Measurements from ENCODE around the gene CXCL9. TPM values are rescaled to one million over a fixed set of nuclear protein-coding genes. Genes with fewer than 3 reads are reported as not detected.

CXCL9 gene
- total and polyA plus RNA-seq, 4 donors: 0.22 to 2.3 (median 1.3) TPM

DNA sequence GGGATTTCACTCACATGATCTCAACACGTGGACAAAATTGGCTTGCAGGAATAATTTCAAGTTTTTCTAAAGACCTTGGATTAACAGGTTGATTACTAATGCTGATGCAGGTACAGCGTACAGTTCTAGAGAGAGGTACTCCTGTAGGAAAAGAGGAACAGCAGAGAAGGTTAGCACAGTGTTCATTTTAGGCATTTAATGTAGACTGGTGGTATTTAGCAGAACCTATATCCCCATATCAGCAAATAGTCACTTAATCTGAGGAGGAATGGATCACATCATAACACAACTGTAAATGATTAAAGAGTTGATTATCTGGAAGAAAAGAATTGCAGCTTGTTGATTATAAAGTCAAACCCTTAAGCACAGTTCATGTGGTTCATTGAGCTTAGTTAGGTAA, 15.4 kb upstream of the CXCL9 start:
- 89% methylated on average over 2 of the region's 2 CpGs for WGBS
- Histone ChIP-seq H3K4me1 (ENCODE audit: control insufficient read depth in 4 of 4, insufficient read depth in 4 of 4, low read length in 3 of 4) (peaks cover 0 to 5% (median 2%) of the 10 kb centered on the region in 4 donors), H3K9ac (ENCODE audit: low read depth in 1 of 2, low read length in 2 of 2) (no peak overlapping the region), H3K36me3 (ENCODE audit: control insufficient read depth in 4 of 4, insufficient read depth in 3 of 4, low read depth in 1 of 4, low read length in 3 of 4) (no peaks in the 10 kb centered on the region), H3K27ac (ENCODE audit: low read depth in 1 of 2, low read length in 2 of 2) (no peak overlapping the region), H3K27me3 (ENCODE audit: control insufficient read depth in 4 of 4, insufficient read depth in 4 of 4, low read length in 3 of 4) (no peaks in the 10 kb centered on the region), H3K4me3 (ENCODE audit: low read depth in 1 of 3, low read length in 3 of 3) (no peak overlapping the region), H3K9me3 (ENCODE audit: control insufficient read depth in 4 of 4, low read length in 3 of 4) (no peaks in the 10 kb centered on the region)
- DNase-seq (ENCODE audit: low spot score): no peak
- TF ChIP-seq FOXA2 (IDR thresholded peaks at IDR 0.05) (no peak), FOXA1 (IDR thresholded peaks at IDR 0.05) (no peak)

DNA sequence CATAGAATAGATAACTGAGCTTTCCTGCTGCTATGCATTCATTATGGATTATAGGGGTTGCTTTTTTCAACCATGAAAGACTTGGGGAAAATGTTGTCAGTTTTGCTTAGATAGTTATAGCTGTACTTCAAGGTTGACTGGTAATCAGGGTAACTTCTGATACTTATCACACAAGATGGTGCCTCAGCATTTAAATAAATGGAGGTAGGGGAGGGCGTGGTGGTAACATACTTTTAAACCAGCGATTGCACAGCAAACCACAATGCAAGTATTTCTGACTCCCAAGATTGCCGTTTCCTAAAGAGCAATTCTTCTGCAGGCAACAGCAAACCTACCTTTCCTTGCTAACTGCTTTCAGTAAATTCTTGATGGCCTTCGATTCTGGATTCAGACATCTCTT, 14.7 kb upstream of the CXCL9 start:
- Histone ChIP-seq H3K9ac (ENCODE audit: low read depth in 1 of 2, low read length in 2 of 2) (no peak overlapping the region), H3K4me3 (ENCODE audit: low read depth in 1 of 3, low read length in 3 of 3) (no peak overlapping the region), H3K27me3 (ENCODE audit: control insufficient read depth in 4 of 4, insufficient read depth in 4 of 4, low read length in 3 of 4) (no peaks in the 10 kb centered on the region), H3K36me3 (ENCODE audit: control insufficient read depth in 4 of 4, insufficient read depth in 3 of 4, low read depth in 1 of 4, low read length in 3 of 4) (no peaks in the 10 kb centered on the region), H3K9me3 (ENCODE audit: control insufficient read depth in 4 of 4, low read length in 3 of 4) (no peaks in the 10 kb centered on the region), H3K4me1 (ENCODE audit: control insufficient read depth in 4 of 4, insufficient read depth in 4 of 4, low read length in 3 of 4) (peaks cover 0 to 5% (median 2%) of the 10 kb centered on the region in 4 donors), H3K27ac (ENCODE audit: low read depth in 1 of 2, low read length in 2 of 2) (no peak overlapping the region)
- DNase-seq (ENCODE audit: low spot score): no peak
- TF ChIP-seq GABPA (IDR thresholded peaks at IDR 0.05 in 1 of 2, conservative IDR thresholded peaks at IDR 0.05 in 1 of 2) (no peak), TAF1 (conservative IDR thresholded peaks at IDR 0.05) (no peak), HNF4G (IDR thresholded peaks at IDR 0.05) (no peak), FOXA2 (IDR thresholded peaks at IDR 0.05) (no peak), RAD21 (IDR thresholded peaks at IDR 0.05) (no peak), YY1 (IDR thresholded peaks at IDR 0.05) (no peak), SP1 (IDR thresholded peaks at IDR 0.05) (no peak), FOXA1 (IDR thresholded peaks at IDR 0.05) (no peak), RXRA (IDR thresholded peaks at IDR 0.05) (no peak)
- TF ChIP-seq, protein P1, sequence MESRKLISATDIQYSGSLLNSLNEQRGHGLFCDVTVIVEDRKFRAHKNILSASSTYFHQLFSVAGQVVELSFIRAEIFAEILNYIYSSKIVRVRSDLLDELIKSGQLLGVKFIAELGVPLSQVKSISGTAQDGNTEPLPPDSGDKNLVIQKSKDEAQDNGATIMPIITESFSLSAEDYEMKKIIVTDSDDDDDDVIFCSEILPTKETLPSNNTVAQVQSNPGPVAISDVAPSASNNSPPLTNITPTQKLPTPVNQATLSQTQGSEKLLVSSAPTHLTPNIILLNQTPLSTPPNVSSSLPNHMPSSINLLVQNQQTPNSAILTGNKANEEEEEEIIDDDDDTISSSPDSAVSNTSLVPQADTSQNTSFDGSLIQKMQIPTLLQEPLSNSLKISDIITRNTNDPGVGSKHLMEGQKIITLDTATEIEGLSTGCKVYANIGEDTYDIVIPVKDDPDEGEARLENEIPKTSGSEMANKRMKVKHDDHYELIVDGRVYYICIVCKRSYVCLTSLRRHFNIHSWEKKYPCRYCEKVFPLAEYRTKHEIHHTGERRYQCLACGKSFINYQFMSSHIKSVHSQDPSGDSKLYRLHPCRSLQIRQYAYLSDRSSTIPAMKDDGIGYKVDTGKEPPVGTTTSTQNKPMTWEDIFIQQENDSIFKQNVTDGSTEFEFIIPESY (IDR thresholded peaks at IDR 0.05): no peak
- TF ChIP-seq, protein P2, sequence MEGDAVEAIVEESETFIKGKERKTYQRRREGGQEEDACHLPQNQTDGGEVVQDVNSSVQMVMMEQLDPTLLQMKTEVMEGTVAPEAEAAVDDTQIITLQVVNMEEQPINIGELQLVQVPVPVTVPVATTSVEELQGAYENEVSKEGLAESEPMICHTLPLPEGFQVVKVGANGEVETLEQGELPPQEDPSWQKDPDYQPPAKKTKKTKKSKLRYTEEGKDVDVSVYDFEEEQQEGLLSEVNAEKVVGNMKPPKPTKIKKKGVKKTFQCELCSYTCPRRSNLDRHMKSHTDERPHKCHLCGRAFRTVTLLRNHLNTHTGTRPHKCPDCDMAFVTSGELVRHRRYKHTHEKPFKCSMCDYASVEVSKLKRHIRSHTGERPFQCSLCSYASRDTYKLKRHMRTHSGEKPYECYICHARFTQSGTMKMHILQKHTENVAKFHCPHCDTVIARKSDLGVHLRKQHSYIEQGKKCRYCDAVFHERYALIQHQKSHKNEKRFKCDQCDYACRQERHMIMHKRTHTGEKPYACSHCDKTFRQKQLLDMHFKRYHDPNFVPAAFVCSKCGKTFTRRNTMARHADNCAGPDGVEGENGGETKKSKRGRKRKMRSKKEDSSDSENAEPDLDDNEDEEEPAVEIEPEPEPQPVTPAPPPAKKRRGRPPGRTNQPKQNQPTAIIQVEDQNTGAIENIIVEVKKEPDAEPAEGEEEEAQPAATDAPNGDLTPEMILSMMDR (IDR thresholded peaks at IDR 0.05; ENCODE audit: low read depth, low read length, missing input control): no peak
- WGBS: 94% methylated on average over 4 of the region's 4 CpGs

DNA sequence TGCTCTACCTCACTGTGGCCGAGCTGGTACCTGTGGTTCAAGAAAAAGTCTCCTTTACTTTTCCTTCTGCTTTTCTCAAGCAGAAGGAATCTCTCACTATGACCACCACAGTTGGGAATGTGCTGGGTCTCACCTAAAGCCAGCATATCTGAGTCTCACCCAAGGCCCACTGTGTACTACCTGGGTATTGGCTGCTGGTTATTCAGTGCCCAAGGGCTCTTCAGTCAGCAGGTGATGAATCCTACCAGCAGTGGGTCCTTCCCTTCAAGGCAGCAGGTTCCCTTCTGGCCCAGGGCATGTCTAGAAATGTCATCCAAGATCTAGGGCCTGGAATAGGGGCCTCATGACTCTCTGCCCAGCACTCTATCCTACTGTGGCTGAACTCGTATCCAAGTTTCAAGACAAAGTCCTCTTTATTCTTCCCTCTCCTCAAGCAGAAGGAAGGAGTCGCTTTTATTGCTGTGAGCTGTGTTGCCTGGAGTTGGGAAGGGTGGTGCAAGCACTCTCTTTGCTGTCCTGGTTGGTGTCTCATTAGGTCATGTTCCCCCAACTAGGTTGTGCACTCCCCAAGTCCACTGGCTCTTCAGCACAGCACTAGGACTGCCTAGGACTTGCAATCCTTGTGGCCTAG, 9.9 kb upstream of the CXCL9 start:
- Histone ChIP-seq H3K4me3 (ENCODE audit: low read depth in 1 of 3, low read length in 3 of 3) (no peak overlapping the region), H3K9ac (ENCODE audit: low read depth in 1 of 2, low read length in 2 of 2) (no peak overlapping the region), H3K27ac (ENCODE audit: low read depth in 1 of 2, low read length in 2 of 2) (no peak overlapping the region), H3K27me3 (ENCODE audit: control insufficient read depth in 4 of 4, insufficient read depth in 4 of 4, low read length in 3 of 4) (no peaks in the 10 kb centered on the region), H3K4me1 (ENCODE audit: control insufficient read depth in 4 of 4, insufficient read depth in 4 of 4, low read length in 3 of 4) (peaks cover 0 to 18% (median 7%) of the 10 kb centered on the region in 4 donors), H3K9me3 (ENCODE audit: control insufficient read depth in 4 of 4, low read length in 3 of 4) (no peaks in the 10 kb centered on the region), H3K36me3 (ENCODE audit: control insufficient read depth in 4 of 4, insufficient read depth in 3 of 4, low read depth in 1 of 4, low read length in 3 of 4) (no peaks in the 10 kb centered on the region)
- no peak for DNase-seq (ENCODE audit: low spot score)
- WGBS: 95% methylated on average over 3 of the region's 3 CpGs
- TF ChIP-seq RXRA (IDR thresholded peaks at IDR 0.05) (no peak), RAD21 (IDR thresholded peaks at IDR 0.05) (no peak), JUND (IDR thresholded peaks at IDR 0.05) (no peak), FOXA1 (IDR thresholded peaks at IDR 0.05) (no peak), TAF1 (conservative IDR thresholded peaks at IDR 0.05) (no peak), YY1 (IDR thresholded peaks at IDR 0.05) (no peak), EGR1 (IDR thresholded peaks at IDR 0.05; ENCODE audit: low read depth in 2 of 2) (no peak), NR2F2 (IDR thresholded peaks at IDR 0.05) (no peak), HNF4G (IDR thresholded peaks at IDR 0.05) (no peak), HNF4A (conservative IDR thresholded peaks at IDR 0.05) (no peak), GABPA (IDR thresholded peaks at IDR 0.05 in 1 of 2, conservative IDR thresholded peaks at IDR 0.05 in 1 of 2) (no peak)
- TF ChIP-seq, protein P3, sequence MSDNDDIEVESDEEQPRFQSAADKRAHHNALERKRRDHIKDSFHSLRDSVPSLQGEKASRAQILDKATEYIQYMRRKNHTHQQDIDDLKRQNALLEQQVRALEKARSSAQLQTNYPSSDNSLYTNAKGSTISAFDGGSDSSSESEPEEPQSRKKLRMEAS (IDR thresholded peaks at IDR 0.05): no peak
- TF ChIP-seq, protein P4, sequence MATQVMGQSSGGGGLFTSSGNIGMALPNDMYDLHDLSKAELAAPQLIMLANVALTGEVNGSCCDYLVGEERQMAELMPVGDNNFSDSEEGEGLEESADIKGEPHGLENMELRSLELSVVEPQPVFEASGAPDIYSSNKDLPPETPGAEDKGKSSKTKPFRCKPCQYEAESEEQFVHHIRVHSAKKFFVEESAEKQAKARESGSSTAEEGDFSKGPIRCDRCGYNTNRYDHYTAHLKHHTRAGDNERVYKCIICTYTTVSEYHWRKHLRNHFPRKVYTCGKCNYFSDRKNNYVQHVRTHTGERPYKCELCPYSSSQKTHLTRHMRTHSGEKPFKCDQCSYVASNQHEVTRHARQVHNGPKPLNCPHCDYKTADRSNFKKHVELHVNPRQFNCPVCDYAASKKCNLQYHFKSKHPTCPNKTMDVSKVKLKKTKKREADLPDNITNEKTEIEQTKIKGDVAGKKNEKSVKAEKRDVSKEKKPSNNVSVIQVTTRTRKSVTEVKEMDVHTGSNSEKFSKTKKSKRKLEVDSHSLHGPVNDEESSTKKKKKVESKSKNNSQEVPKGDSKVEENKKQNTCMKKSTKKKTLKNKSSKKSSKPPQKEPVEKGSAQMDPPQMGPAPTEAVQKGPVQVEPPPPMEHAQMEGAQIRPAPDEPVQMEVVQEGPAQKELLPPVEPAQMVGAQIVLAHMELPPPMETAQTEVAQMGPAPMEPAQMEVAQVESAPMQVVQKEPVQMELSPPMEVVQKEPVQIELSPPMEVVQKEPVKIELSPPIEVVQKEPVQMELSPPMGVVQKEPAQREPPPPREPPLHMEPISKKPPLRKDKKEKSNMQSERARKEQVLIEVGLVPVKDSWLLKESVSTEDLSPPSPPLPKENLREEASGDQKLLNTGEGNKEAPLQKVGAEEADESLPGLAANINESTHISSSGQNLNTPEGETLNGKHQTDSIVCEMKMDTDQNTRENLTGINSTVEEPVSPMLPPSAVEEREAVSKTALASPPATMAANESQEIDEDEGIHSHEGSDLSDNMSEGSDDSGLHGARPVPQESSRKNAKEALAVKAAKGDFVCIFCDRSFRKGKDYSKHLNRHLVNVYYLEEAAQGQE (IDR thresholded peaks at IDR 0.05): no peak
- TF ChIP-seq, protein P5, sequence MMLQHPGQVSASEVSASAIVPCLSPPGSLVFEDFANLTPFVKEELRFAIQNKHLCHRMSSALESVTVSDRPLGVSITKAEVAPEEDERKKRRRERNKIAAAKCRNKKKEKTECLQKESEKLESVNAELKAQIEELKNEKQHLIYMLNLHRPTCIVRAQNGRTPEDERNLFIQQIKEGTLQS (IDR thresholded peaks at IDR 0.05): no peak
- TF ChIP-seq, protein P1 (IDR thresholded peaks at IDR 0.05): no peak
